Esophagus squamous epithelium (tissue), 4 donors: ENCODE data around the gene LMOD3.

Experiments used
- CTCF ChIP-seq, 6 experiments: fragments of 450-650 bp in 4 of 6; fragments of 200-600 bp in 2 of 6; sonication (generic) in 2 of 6; IDR thresholded peaks; one replicate each; pipeline ENCODE4 v1.5.1; 2016 to 2019; ENCODE audit warnings: antibody characterized with exemption in 6 of 6, mild to moderate bottlenecking in 4 of 6, moderate library complexity in 4 of 6
- POLR2A ChIP-seq, 4 donors: fragments of 450-650 bp; IDR thresholded peaks; one replicate each; pipeline ENCODE4 v1.6.1; 2017; ENCODE audit warnings: antibody characterized with exemption in 4 of 4, mild to moderate bottlenecking in 4 of 4, moderate library complexity in 3 of 4

- no peak for TF ChIP-seq CTCF (IDR thresholded peaks at IDR 0.05)
- no peak for TF ChIP-seq POLR2A (IDR thresholded peaks at IDR 0.05)
Measured at GRCh38 chr3:69121950-69122349, 445 bp downstream of the LMOD3 start.
